ENCODE data around the gene GPC5. TPM values are rescaled to one million over a fixed set of nuclear protein-coding genes. Genes with fewer than 3 reads are reported as not detected.

GPC5 gene
- total and polyA plus RNA-seq, 2 of the 8 experiments (the other 6 are each of a cell fraction or from before 2014, with no cell fraction given): 0.20 to 0.39 TPM

DNA sequence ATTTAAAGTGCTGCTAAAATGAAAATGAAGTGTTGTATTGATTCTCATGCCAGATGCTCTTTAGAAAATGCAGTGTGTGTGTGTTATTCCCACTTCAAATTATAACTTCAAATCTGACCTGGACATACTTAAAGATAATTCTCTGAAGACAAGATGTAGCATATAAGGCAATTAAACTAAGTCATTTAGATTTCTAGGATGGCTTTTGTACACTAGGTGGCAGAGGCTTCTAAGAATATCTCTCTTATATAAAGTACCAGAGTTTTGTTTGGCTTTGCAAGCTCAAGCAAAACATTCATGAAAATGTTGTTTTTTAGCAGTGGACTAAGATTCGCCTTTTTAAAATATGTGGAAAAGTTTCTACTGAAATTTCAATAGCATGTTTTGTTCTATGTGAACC, 407.2 kb downstream of the GPC5 start (continued):
- TF ChIP-seq SUZ12 (IDR thresholded peaks at IDR 0.05; ENCODE audit: low read length): no peak
- no peak for TF ChIP-seq KDM4A (IDR thresholded peaks at IDR 0.05; ENCODE audit: low read depth, low read length, severe bottlenecking)
- no peak for TF ChIP-seq SIRT6 (IDR thresholded peaks at IDR 0.05; ENCODE audit: low read length)

All from H1 (cell line).